Activated naive CD4-positive, alpha-beta T cell treated with anti-CD3 and anti-CD28 coated beads, Interleukin-2, amount 50 U/mL, for 24 hours (primary cell): ENCODE measurements around the gene KIAA0319L.

ENCODE experiments used
- H3K27ac Mint-ChIP-seq: one replicate; pipeline ENCODE4 v1.8.0; 2021; ENCODE audit warnings: mild to moderate bottlenecking, mixed read lengths
- H3K27me3 Mint-ChIP-seq: one replicate; pipeline ENCODE4 v1.8.0; 2021; ENCODE audit warnings: mixed read lengths
- H3K36me3 Mint-ChIP-seq: one replicate; pipeline ENCODE4 v1.8.0; 2021; ENCODE audit warnings: mixed read lengths
- H3K4me1 Mint-ChIP-seq: one replicate; pipeline ENCODE4 v1.8.0; 2021; ENCODE audit warnings: mixed read lengths
- H3K4me3 Mint-ChIP-seq: one replicate; pipeline ENCODE4 v1.8.0; 2021; ENCODE audit warnings: mild to moderate bottlenecking, mixed read lengths
- H3K9me3 Mint-ChIP-seq: one replicate; pipeline ENCODE4 v1.8.0; 2021; ENCODE audit warnings: mixed read lengths

The KIAA0319L gene

GRCh38 chr1:35463232-35463631, 94.0 kb downstream of the KIAA0319L start:
- H3K4me3 Mint-ChIP-seq = no peak overlapping the region
- H3K9me3 Mint-ChIP-seq = peaks cover 7% of the 10 kb centered on the region
- H3K27ac Mint-ChIP-seq = no peak overlapping the region
- H3K27me3 Mint-ChIP-seq = no peaks in the 10 kb centered on the region
- H3K4me1 Mint-ChIP-seq = peaks cover 3% of the 10 kb centered on the region
- H3K36me3 Mint-ChIP-seq = peaks cover 39% of the 10 kb centered on the region

GRCh38 chr1:35461966-35462651, 95.1 kb downstream of the KIAA0319L start:
- H3K27me3 Mint-ChIP-seq = no peaks in the 10 kb centered on the region
- no peaks in the 10 kb centered on the region for H3K4me1 Mint-ChIP-seq
- peaks cover 7% of the 10 kb centered on the region for H3K9me3 Mint-ChIP-seq
- H3K36me3 Mint-ChIP-seq = peaks cover 35% of the 10 kb centered on the region
- H3K27ac Mint-ChIP-seq = no peak overlapping the region
- H3K4me3 Mint-ChIP-seq = no peak overlapping the region

- Mint-ChIP-seq H3K36me3 (peaks cover 29% of the 10 kb centered on the region), H3K4me1 (no peaks in the 10 kb centered on the region), H3K9me3 (peaks cover 3% of the 10 kb centered on the region), H3K27me3 (no peaks in the 10 kb centered on the region), H3K27ac (no peak overlapping the region), H3K4me3 (no peak overlapping the region)
These were observed 96.4 kb downstream of the KIAA0319L start for GRCh38 chr1:35460796-35461195.

GRCh38 chr1:35454616-35455015, 102.6 kb downstream of the KIAA0319L start:
- Mint-ChIP-seq H3K4me3 (no peak overlapping the region), H3K27me3 (no peaks in the 10 kb centered on the region), H3K4me1 (peaks cover 40% of the 10 kb centered on the region), H3K36me3 (peaks cover 2% of the 10 kb centered on the region), H3K27ac (no peak overlapping the region), H3K9me3 (no peaks in the 10 kb centered on the region)

GRCh38 chr1:35454176-35454575, 103.0 kb downstream of the KIAA0319L start:
- Mint-ChIP-seq H3K4me1 (peaks cover 40% of the 10 kb centered on the region), H3K27me3 (no peaks in the 10 kb centered on the region), H3K27ac (no peak overlapping the region), H3K4me3 (no peak overlapping the region), H3K9me3 (no peaks in the 10 kb centered on the region), H3K36me3 (peaks cover 2% of the 10 kb centered on the region)

- H3K27me3 Mint-ChIP-seq = no peaks in the 10 kb centered on the region
- H3K27ac Mint-ChIP-seq = peak overlapping the region; percentile 65
- H3K36me3 Mint-ChIP-seq = peaks cover 3% of the 10 kb centered on the region
- no peaks in the 10 kb centered on the region for H3K9me3 Mint-ChIP-seq
- no peak overlapping the region for H3K4me3 Mint-ChIP-seq
- H3K4me1 Mint-ChIP-seq = peaks cover 40% of the 10 kb centered on the region
These were observed 104.2 kb downstream of the KIAA0319L start for GRCh38 chr1:35453031-35453430.

GRCh38 chr1:35452106-35452774, 105.0 kb downstream of the KIAA0319L start:
- peak overlapping the region; percentile 77 for H3K27ac Mint-ChIP-seq
- H3K27me3 Mint-ChIP-seq = no peaks in the 10 kb centered on the region
- peaks cover 40% of the 10 kb centered on the region for H3K4me1 Mint-ChIP-seq
- peaks cover 3% of the 10 kb centered on the region for H3K36me3 Mint-ChIP-seq
- H3K9me3 Mint-ChIP-seq = no peaks in the 10 kb centered on the region
- no peak overlapping the region for H3K4me3 Mint-ChIP-seq

GRCh38 chr1:35451125-35451528, 106.1 kb downstream of the KIAA0319L start:
- H3K4me3 Mint-ChIP-seq = peak overlapping the region; percentile 23

GRCh38 chr1:35449334-35450008, 107.7 kb downstream of the KIAA0319L start:
- Mint-ChIP-seq H3K27me3 (no peaks in the 10 kb centered on the region), H3K27ac (no peak overlapping the region), H3K4me1 (peaks cover 36% of the 10 kb centered on the region), H3K4me3 (no peak overlapping the region), H3K9me3 (no peaks in the 10 kb centered on the region), H3K36me3 (peaks cover 2% of the 10 kb centered on the region)

More at GRCh38 chr1:35451125-35451528, 106.1 kb downstream of the KIAA0319L start:
- Mint-ChIP-seq H3K9me3 (no peaks in the 10 kb centered on the region), H3K36me3 (peaks cover 2% of the 10 kb centered on the region), H3K27ac (peak overlapping the region; percentile 93), H3K27me3 (no peaks in the 10 kb centered on the region), H3K4me1 (peaks cover 40% of the 10 kb centered on the region)

- Mint-ChIP-seq H3K4me3 (no peak overlapping the region), H3K4me1 (peaks cover 33% of the 10 kb centered on the region), H3K27ac (no peak overlapping the region), H3K36me3 (peaks cover 2% of the 10 kb centered on the region), H3K27me3 (no peaks in the 10 kb centered on the region), H3K9me3 (no peaks in the 10 kb centered on the region)
These were observed 108.8 kb downstream of the KIAA0319L start for GRCh38 chr1:35448344-35448801.

GRCh38 chr1:35447278-35447677, 109.9 kb downstream of the KIAA0319L start:
- Mint-ChIP-seq H3K27me3 (no peaks in the 10 kb centered on the region), H3K4me3 (no peak overlapping the region), H3K36me3 (peaks cover 2% of the 10 kb centered on the region), H3K27ac (no peak overlapping the region), H3K9me3 (no peaks in the 10 kb centered on the region), H3K4me1 (peaks cover 33% of the 10 kb centered on the region)

- H3K4me3 Mint-ChIP-seq = no peak overlapping the region
- H3K9me3 Mint-ChIP-seq = no peaks in the 10 kb centered on the region
- H3K27me3 Mint-ChIP-seq = no peaks in the 10 kb centered on the region
- peaks cover 24% of the 10 kb centered on the region for H3K4me1 Mint-ChIP-seq
- no peak overlapping the region for H3K27ac Mint-ChIP-seq
- H3K36me3 Mint-ChIP-seq = peaks cover 3% of the 10 kb centered on the region
These were observed 112.8 kb downstream of the KIAA0319L start for GRCh38 chr1:35444519-35444774.

GRCh38 chr1:35443768-35444518, 113.3 kb downstream of the KIAA0319L start:
- Mint-ChIP-seq H3K9me3 (no peaks in the 10 kb centered on the region), H3K27ac (peak overlapping the region; percentile 46), H3K4me3 (no peak overlapping the region), H3K4me1 (peaks cover 24% of the 10 kb centered on the region), H3K36me3 (peaks cover 6% of the 10 kb centered on the region), H3K27me3 (no peaks in the 10 kb centered on the region)

- Mint-ChIP-seq H3K27ac (peak overlapping the region; percentile 48), H3K4me3 (peak overlapping the region; percentile 19), H3K36me3 (peaks cover 5% of the 10 kb centered on the region), H3K4me1 (peaks cover 24% of the 10 kb centered on the region), H3K9me3 (no peaks in the 10 kb centered on the region), H3K27me3 (no peaks in the 10 kb centered on the region)
These were observed 114.5 kb downstream of the KIAA0319L start for GRCh38 chr1:35442734-35443133.

- H3K4me3 Mint-ChIP-seq = no peak overlapping the region
- no peak overlapping the region for H3K27ac Mint-ChIP-seq
- peaks cover 24% of the 10 kb centered on the region for H3K4me1 Mint-ChIP-seq
- no peaks in the 10 kb centered on the region for H3K9me3 Mint-ChIP-seq
- no peaks in the 10 kb centered on the region for H3K27me3 Mint-ChIP-seq
- H3K36me3 Mint-ChIP-seq = peaks cover 5% of the 10 kb centered on the region
These were observed 115.2 kb downstream of the KIAA0319L start for GRCh38 chr1:35441926-35442579.
